CMK (cell line): ENCODE data around the gene PTPRE.

Experiments used
- DNase-seq: peaks from one replicate; pipeline ENCODE4 v3.0.0-alpha.2; 2010; ENCODE audit warnings: low read depth

The PTPRE gene, protein sequence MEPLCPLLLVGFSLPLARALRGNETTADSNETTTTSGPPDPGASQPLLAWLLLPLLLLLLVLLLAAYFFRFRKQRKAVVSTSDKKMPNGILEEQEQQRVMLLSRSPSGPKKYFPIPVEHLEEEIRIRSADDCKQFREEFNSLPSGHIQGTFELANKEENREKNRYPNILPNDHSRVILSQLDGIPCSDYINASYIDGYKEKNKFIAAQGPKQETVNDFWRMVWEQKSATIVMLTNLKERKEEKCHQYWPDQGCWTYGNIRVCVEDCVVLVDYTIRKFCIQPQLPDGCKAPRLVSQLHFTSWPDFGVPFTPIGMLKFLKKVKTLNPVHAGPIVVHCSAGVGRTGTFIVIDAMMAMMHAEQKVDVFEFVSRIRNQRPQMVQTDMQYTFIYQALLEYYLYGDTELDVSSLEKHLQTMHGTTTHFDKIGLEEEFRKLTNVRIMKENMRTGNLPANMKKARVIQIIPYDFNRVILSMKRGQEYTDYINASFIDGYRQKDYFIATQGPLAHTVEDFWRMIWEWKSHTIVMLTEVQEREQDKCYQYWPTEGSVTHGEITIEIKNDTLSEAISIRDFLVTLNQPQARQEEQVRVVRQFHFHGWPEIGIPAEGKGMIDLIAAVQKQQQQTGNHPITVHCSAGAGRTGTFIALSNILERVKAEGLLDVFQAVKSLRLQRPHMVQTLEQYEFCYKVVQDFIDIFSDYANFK

DNA sequence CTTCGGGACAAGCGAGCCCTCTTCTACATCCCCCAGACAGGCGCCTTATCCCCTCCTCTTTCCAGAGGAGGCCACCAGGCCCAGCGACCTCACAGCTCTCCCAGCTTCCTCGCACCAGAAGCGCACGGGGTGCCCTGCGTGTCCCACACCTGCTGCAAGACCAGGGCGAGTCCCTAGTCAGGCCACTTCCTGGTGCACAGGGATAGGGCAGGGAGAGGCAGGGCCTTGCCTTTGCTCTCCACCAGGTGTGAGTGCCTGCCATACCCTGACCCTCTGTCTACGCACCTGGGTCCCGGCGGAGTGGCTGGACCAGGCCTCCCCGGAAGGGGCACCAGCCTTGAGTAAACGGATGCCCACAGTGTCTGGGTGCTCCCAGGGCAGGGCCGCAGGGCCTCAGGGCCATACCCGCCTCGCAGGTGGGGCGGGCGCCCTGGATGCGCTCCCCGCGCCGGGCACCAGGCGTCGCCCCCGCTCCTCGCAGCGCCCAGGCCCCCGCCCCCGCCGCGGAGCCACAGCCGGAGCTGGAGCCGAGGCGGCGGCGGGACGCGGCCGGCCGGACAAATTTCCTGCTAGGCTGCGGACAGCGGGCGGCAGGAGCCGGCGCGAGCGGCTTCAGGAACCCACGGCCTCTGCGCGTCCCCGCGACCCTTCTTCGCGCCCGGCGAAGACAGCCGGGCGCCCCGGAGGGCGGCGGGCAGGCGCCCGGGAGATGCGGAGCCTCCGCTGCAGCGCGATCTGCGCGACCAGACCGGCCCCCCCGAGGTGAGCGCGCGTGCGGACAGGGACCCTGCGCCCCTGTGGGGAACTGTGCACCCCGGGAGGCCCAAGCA, at the start of gene PTPRE:
TSS of gene PTPRE (plus strand) at position 556 of the 830 bp plus-strand sequence. CDS start 133,779 bp downstream, outside the sequence.
- DNase-seq, result peak; percentile 0

DNA sequence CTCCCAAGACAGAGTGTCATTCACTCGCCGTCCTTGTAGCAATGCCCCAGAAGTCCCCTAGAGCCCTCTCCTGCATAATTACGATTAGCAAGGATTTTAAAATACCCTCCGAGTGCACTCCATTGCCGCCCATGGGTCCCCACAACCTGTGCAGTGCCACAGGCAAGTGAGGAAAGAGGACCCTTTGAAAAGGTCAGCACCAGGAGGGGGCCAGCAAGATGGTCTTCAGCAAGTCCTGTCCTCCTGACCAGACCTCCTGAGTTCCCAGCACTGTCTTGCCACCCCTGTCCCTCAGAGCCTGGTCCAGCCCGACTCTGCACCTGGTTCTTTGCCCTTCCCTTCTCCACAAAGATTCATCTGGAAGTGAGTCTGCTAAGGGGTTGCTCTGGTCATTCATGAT, 46.3 kb upstream of the PTPRE start:
- DNase-seq, result no peak

DNA sequence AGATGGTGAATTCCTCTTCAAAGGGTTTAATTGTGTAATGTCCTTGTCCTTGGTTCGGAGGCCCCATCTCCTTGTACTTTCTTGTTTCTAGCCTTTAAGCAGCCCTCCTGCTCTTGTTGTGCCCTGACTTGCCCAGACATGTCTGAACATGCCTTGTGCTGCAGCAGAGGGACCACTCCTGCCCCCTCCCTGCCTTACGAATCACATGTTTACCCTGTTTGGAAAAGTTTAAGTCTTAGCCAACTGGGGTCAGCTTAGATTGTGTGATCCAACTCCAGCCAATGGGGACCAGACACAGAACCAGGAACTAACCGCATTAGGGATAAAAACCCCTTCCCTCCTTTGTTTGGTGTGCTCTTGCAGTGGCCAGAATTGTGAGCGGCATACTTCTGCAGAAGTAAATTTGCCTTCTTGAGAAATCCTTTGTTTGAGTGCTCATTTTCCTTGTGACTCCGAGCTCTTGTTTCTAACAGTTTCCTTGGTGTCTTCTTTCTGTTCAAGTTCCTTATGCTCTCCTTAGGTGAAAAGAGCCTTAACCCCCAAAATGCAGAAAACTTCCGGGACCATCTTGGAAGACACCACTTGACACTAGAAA, 43.6 kb upstream of the PTPRE start:
- no peak for DNase-seq

DNA sequence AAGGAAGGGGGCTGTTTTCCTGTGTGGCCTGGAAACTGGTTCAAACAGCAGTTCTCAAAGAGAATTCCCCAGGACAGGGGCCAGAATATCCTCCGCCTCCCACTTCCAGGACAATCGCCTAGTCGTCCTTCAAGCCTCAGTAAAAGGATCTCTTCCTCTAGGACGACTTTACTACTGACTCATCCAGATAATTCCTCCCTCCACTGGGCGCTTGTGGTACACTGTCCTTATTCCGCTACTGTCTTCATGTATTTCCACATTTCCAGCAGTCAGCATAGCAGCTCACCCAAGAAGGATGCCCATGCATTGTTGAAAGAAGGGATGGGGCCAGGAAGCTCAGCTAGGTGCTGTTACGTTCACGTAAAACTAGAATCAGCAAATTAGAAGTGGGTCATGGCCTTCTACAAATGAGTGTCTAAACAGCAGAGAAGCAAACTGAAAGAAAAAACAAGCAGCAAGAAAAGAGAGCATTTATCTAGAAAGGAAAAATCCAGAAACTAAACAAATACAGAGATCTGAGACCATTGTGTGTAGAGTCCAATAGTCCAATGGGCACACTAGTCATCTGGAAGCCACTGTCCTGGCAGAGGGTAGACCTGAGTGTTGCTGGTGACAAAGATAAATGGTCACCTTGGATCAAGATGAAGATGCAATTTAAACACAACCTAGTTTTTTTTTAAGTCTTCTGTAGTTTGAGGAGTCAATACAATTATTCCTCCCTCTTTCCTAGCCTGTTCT, 40.5 kb upstream of the PTPRE start:
- no peak for DNase-seq

- DNase-seq, result no peak
Observed at GRCh38 chr10:127867805-127868204, 39.1 kb upstream of the PTPRE start.

DNA sequence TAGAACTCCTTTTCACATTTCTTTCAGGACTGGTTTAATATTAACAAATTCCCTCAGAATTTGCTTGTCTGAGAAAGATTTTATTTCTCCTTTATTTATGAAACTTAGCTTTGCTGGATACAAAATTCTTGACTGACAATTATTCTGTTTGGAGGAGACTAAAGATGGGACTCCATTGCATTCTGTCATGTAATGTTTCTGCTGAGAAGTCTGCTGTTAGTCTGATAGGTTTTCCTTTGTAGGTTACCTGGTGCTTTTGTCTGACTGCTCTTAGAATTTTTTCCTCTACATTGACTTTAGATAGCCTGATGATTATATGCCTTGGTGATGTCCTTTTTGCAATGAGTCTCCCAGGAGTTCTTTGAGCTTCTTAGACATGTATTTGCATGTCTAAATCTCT, 37.6 kb upstream of the PTPRE start:
- DNase-seq, result no peak

- DNase-seq, result no peak
Observed at GRCh38 chr10:127871631-127872010, 35.3 kb upstream of the PTPRE start.

GRCh38 chr10:127872011-127872761, 34.7 kb upstream of the PTPRE start:
- DNase-seq, result no peak

DNA sequence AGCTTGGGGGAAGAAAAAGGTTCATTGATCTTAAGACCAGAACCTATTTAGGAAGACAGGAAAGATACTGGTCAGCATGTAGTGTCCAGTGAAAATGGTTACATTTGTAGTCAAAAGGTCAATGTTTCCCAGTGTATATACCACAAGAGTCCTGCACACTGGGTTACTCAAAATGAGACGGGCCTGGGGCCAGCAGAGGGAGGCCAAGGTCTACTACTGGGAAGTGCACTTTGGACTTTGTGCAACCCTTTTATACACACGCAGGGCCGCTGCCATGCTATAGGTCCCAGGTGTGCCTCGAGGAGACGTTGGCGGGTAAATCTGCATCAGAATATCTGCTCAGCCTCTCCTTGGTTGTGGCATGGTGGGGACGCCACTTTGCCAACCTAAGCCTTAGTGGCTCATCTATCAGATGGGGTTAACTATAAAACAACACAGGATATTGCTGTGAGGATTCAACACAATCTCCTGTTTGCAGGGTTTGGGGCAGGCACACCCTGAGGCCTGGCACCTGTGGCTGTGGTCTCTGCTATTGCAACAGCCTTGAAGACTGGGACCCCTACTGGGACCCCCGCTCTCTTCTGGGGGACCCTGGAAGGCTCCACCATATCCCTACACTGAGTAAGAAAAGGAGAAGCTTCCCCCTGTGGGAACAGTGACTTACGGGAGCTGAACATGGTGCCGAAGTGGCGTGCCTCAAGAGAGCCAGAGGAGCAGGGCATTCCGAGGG, 33.9 kb upstream of the PTPRE start:
- DNase-seq, result no peak

DNA sequence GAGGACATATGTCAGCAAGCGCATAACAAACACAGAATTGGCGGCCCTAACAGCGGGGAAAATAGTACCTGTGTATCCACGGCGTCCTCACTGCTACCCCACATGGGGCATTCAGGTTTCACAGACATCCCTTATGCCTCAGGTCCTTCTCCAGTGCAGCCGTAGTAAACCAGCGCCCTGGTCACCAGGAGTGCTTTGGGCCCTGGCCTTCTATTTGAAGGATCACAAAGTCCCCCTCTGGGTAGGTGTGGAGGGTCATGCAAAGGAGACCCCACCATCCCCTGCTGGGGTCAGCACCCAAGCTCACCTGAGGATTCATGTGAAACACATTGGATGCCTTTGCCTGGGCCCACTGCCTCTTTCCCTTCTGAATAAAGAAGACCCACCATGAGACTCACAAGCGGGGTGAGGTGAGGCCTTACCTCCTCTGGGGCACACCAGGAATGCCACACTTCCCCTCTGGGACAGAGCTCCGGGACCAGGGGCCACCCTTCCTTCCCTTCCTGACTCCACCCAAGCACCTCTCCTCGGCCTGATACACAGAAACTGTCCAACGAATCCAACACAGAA, 32.9 kb upstream of the PTPRE start:
- DNase-seq, result no peak

- no peak for DNase-seq
Observed at GRCh38 chr10:127874671-127875448, 32.0 kb upstream of the PTPRE start.

DNA sequence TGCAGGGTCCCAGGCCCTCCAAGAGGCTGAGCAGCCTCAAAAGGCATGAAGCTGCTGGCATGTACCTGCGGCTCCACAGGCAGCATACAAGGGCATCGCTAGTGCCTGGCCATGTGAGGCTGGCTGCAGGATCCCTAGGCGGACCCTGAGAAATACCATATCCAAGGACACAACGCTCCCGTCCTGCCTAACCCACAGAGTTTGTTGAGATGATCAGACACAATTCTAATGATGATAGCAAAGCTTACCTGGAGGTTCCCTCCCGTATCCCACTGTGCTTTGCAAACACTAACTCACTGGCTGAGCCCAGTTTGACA, 31.5 kb upstream of the PTPRE start:
- DNase-seq, result no peak

- DNase-seq, result no peak
Observed at GRCh38 chr10:127875916-127876315, 31.0 kb upstream of the PTPRE start.

DNA sequence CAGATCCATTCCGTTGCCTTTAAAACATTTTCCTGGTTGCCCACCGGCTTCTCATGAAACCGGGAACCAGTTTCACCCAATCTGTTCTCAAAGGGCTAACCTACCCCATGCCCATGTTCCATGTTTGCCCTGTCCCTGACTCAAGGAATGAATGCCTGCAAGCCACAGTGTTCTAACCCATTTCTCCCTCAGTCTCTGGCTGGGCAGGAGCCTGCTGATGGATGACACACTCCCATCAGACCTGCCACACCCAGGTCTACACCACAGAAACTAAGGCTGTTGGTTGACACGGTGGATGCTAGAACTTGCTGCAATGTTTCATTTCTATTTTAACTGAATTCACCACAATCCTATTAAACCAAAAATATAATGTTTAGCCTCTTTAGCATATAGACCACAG, 29.8 kb upstream of the PTPRE start:
- no peak for DNase-seq

- no peak for DNase-seq
Observed at GRCh38 chr10:127877699-127878098, 29.2 kb upstream of the PTPRE start.

DNA sequence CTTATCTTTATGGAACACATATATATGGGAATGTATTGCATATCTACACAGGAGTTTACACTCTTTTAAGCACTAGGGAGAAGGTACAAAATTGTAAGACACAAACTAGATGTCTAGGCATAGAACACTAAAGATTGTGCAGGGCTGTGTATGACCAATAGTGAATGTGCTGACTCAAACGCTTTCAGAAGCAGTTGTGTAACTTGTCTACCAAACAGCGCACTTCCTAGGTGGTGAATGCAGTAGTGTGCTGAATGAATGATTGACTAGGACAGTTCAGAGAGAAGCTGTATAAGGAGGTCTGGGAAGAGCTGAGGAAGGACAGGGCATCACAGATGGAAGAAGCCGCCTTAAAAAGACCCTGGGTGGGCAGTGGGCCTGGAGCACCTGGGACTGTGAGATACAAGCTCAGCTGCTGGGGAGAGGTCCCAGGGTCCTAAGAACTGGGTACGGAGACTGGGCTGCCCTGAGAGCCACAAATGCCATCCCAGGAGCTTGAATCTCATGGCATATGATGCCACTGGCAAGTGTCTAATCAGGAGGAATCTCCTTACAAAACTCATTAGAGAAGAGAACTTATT, 28.3 kb upstream of the PTPRE start:
- no peak for DNase-seq

DNA sequence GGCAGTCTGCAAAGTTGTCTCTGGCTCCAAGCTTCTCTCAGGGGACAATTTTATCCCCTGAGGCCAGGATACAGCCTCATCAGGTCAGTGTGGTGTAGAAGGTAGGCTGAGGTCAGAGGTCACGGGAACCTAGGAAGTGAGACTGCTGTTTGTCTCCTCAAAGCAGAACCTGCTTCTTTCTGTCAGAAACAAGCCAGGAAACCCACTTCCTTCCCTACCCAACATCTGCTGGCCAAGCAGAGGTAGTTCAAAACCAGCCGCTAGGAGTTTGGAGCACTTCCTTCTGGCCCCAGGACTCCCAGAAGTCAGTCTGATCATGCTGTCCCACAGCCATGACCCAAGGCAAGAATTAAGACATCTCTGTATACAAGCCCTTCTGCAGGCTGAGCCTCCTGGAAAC, 26.3 kb upstream of the PTPRE start:
- DNase-seq, result peak; percentile 12

DNA sequence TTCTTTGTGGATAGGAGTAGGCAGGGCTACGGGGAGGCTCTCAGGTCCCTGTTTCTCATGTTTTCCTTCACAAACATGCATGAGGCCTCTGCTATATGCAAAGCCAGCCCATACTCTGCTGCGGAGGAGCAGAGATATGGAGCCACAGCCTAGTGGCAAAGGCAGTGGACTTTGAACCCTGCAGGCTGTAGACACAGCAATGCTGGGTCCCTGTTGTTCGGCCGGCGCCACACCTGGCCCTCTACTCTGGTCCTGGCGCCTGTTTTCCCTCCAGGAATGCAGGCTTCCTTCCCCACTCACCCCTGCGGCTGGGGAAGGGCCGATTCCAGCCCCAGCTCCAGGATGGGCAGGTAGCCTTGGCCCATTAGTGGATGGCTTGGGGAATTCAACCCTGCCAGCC, 25.6 kb upstream of the PTPRE start:
- no peak for DNase-seq

GRCh38 chr10:127882391-127882790, 24.5 kb upstream of the PTPRE start:
- DNase-seq, result no peak
